Measurements from ENCODE around the gene CHRNA7.

DNA sequence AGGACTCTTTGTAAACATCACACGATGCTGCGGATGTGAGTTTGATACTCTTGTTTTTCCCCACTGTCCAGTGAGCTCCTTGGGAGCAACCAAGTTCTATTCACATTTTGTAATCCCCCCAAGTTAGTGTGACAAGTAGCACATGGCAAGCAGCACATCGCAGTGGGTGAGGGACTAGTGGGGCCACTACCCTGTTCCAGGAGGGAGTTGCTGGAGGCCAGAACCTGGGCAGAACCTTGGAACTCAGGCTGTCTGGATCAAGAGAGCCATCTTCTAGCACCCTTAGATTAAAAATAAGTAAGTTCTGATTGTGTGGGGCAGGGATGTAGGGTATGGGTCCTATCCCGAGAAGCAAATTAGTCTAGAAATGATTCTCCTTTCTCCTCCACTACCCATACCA, 91.7 kb downstream of the CHRNA7 start:
- TF ChIP-seq, protein P1, sequence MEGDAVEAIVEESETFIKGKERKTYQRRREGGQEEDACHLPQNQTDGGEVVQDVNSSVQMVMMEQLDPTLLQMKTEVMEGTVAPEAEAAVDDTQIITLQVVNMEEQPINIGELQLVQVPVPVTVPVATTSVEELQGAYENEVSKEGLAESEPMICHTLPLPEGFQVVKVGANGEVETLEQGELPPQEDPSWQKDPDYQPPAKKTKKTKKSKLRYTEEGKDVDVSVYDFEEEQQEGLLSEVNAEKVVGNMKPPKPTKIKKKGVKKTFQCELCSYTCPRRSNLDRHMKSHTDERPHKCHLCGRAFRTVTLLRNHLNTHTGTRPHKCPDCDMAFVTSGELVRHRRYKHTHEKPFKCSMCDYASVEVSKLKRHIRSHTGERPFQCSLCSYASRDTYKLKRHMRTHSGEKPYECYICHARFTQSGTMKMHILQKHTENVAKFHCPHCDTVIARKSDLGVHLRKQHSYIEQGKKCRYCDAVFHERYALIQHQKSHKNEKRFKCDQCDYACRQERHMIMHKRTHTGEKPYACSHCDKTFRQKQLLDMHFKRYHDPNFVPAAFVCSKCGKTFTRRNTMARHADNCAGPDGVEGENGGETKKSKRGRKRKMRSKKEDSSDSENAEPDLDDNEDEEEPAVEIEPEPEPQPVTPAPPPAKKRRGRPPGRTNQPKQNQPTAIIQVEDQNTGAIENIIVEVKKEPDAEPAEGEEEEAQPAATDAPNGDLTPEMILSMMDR (IDR thresholded peaks at IDR 0.05): no peak
- TF ChIP-seq POLR2A (IDR thresholded peaks at IDR 0.05): no peak
